Vagina (tissue), 2 donors: ENCODE measurements around the gene PNPLA2.

ENCODE experiments used
- POLR2A ChIP-seq, 2 donors: fragments of 450-650 bp; IDR thresholded peaks; one replicate each; pipeline ENCODE4 v1.6.1; 2017; ENCODE audit warnings: antibody characterized with exemption in 2 of 2, mild to moderate bottlenecking in 2 of 2, moderate library complexity in 2 of 2
- POLR2AphosphoS5 ChIP-seq, 2 donors: sonication (generic); formaldehyde crosslinking; IDR thresholded peaks; one replicate each; pipeline ENCODE4 v1.9.0; 2017; ENCODE audit warnings: antibody characterized with exemption in 2 of 2, mild to moderate bottlenecking in 2 of 2, low read depth in 1 of 2; ENCODE audit not compliant: insufficient read depth in 1 of 2
- TF ChIP-seq, protein P1 (sequence below), 3 experiments: fragments of 450-650 bp in 2 of 3; fragments of 200-600 bp in 1 of 3; sonication (generic) in 1 of 3; IDR thresholded peaks; one replicate each; pipeline ENCODE4 v1.5.1; 2017 to 2019; ENCODE audit warnings: antibody characterized with exemption in 3 of 3, mild to moderate bottlenecking in 2 of 3, moderate library complexity in 2 of 3

DNA sequence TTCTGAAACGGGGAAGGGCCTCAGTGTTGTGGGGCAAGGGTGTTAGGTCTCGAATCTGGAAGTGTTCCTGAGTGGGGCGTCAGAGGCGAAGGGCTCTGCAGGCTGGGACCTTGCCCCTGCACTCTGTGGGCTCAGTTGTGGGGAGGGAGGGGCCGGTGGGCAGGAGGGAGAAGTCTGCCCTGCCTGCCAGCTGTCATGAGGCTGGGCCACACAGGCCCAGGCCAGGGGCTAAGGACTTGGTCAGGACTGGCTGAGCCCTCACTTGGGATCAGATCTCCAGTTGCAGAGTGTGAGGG lies 9.1 kb downstream of the PNPLA2 start, which contains the start of gene CRACR2B:
- TF ChIP-seq, protein P1, sequence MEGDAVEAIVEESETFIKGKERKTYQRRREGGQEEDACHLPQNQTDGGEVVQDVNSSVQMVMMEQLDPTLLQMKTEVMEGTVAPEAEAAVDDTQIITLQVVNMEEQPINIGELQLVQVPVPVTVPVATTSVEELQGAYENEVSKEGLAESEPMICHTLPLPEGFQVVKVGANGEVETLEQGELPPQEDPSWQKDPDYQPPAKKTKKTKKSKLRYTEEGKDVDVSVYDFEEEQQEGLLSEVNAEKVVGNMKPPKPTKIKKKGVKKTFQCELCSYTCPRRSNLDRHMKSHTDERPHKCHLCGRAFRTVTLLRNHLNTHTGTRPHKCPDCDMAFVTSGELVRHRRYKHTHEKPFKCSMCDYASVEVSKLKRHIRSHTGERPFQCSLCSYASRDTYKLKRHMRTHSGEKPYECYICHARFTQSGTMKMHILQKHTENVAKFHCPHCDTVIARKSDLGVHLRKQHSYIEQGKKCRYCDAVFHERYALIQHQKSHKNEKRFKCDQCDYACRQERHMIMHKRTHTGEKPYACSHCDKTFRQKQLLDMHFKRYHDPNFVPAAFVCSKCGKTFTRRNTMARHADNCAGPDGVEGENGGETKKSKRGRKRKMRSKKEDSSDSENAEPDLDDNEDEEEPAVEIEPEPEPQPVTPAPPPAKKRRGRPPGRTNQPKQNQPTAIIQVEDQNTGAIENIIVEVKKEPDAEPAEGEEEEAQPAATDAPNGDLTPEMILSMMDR (IDR thresholded peaks at IDR 0.05): no peak
- no peak for TF ChIP-seq POLR2A (IDR thresholded peaks at IDR 0.05)
- no peak for TF ChIP-seq POLR2AphosphoS5 (IDR thresholded peaks at IDR 0.05; ENCODE audit: insufficient read depth in 1 of 2, low read depth in 1 of 2)
